Esophagus mucosa (tissue), 1 donor: ENCODE results near the gene TFRC. TPM values are rescaled to one million over a fixed set of nuclear protein-coding genes. Genes with fewer than 3 reads are reported as not detected.
"Not testable (repeated sequence)": the region's sequence is repeated elsewhere in the genome, so short reads cannot be mapped to it uniquely, and the experiment has no call there.

ENCODE experiments used
- ATAC-seq: fragments of 200-7000 bp; cut with Tn5 transposase; one replicate; pipeline ENCODE4 v1.9.1; 2020
- total RNA-seq: library from RNA; stranded (reverse); gene quantifications from one replicate; pipeline ENCODE4 v1.2.4, GENCODE V29; 2023
- donor health status: DM: yes; HTN: yes; CAD: no.

The TFRC gene
- total RNA-seq, 1 donor from 2014 or later = 51.3 TPM

DNA sequence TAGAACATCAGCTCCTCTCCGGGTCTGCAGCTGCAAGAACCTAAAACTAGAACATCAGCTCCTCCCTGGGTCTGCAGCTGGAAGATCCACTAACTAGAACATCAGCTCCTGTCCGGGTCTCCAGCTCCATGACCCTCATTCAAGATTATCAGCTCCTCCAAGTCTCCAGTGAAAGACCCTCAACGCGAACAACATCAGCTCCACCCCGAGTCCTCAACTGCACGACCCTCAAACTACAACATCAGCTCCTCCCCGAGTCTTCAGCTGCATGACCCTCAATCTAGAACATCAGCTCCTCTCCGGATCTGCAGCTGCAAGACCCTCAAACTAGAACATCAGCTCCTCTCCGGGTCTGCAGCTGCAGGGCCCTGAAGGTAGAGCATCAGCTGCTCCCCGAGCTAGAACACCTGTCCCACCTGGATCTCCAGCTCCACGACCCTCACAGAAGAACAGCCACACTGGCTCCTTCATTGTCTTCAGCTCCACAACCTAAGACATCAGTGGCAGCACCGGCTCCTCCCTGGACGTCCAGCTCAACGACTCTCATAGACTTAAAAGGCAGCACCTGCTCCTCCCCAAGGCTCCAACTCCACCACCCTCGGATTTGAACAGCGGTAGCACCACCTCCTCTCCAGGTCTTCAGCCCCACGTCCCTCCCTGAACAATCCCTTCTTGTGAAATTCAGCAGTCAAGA, 77.4 kb downstream of the TFRC start:
- ATAC-seq = not testable (repeated sequence)

DNA sequence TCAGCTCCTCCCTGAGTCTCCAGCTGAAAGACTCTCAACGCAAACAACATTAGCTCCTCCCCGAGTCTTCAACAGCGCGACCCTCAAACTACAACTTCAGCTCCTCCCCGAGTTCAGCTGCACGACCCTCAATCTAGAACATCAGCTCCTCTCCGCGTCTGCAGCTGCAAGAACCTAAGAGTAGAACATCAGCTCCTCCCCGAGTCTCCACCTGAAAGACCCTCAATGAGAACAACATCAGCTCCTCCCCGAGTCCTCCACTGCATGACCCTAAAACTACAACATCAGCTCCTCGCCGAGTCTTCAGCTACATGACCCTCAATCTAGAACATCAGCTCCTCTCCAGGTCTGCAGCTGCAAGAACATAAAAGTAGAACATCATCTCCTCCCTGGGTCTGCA, 78.3 kb downstream of the TFRC start:
- ATAC-seq = no peak

DNA sequence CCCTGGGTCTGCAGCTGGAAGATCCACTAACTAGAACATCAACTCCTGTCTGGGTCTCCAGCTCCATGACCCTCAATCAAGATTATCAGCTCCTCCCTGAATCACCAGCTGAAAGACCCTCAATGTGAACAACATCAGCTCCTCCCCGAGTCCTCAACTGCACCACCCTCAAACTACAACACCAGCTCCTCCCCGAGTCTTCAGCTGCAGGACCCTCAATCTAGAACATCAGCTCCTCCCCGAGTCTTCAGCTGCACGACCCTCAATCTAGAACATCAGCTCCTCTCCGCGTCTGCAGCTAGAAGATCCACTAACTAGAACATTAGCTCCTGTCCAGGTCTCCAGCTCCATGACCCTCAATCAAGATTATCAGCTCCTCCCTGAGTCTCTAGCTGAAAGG, 79.2 kb downstream of the TFRC start:
- not testable (repeated sequence) for ATAC-seq

DNA sequence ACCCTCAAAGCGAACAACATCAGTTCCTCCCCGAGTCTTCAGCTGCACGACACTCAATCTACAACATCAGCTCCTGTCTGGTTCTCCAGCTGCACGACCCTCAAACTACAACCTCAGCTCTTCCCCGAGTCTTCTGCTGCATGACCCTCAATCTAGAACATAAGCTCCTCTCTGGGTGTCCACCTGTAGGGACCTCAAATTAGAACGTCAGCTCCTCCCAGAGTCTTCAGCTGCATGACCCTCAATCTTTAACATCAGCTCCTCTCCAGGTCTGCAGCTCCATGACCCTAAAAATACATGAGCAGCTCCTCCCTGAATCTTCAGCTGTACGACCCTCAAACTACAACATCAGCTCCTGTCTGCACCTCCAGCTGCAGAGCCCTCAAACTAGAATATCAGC, 80.7 kb downstream of the TFRC start:
- ATAC-seq = not testable (repeated sequence)

DNA sequence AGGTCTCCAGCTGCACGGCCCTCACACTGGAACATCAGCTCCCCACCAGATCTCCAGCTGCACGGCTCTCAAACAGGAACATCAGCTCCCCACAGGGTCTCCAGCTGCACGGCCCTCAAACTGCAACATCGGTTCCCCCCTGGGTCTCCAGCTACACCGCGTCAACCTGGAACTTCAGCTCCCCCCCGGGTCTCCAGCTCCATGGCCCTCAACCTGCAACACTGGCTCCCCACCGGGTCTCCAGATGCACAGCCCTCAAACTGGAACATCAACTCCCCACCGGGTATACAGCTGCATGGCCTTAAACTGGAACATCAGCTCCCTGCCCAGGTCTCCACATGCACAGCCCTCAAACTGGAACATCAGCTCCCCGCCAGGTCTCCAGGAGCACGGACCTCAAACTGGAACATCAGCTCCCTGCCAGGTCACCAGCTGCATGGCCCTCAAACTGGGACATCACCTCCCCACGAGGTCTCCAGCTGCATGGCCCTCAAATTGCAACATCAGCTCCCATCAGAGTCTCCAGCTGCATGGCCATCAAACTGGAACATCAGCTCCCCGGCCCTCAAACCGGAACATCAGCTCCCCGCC, 81.4 kb downstream of the TFRC start:
- ATAC-seq = not testable (repeated sequence)

DNA sequence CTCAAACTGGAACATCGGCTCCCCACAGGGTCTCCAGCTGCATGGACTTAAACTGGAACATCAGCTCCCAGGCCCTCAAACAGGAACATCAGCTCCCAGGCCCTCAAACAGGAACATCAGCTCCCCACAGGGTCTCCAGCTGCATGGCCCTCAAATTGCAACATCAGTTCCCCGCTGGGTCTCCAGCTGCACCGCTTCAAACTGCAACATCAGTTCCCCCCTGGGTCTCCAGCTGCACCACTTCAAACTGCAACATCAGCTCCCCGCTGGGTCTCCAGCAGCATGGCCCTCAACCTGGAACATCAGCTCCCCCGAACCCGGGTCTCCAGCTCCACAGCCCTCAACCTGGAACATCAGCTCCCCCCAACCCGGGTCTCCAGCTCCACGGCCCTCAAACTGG, 82.0 kb downstream of the TFRC start:
- no peak for ATAC-seq

Other genes with a start within 250 kb of the TFRC start
- gene TNK2, start 173.5 kb downstream of the TFRC start, total RNA-seq = 42.6 TPM
- gene ZDHHC19, start 129.3 kb upstream of the TFRC start, total RNA-seq = not detected
- gene SLC51A, start 134.4 kb upstream of the TFRC start, total RNA-seq = not detected
- gene PCYT1A, start 205.6 kb upstream of the TFRC start, total RNA-seq = 49.2 TPM
- gene DYNLT2B, start 236.2 kb upstream of the TFRC start, total RNA-seq = 14.6 TPM